GM18505 (cell line): ENCODE results near the gene TAAR6.
"Not testable (repeated sequence)": the region's sequence is repeated elsewhere in the genome, so short reads cannot be mapped to it uniquely, and the experiment has no call there.

Experiments used
- ATAC-seq: cut with Tn5 transposase; IDR thresholded peaks from one replicate; pipeline ENCODE4 v1.9.1; 2021; ENCODE audit not compliant: unreplicated experiment
- POLR2A ChIP-seq: IDR thresholded peaks from 4 replicates; pipeline ENCODE4 v1.6.1; 2011; ENCODE audit warnings: borderline replicate concordance; ENCODE audit not compliant: insufficient read depth, insufficient read length; ENCODE audit errors: extremely low read depth

The TAAR6 gene

DNA sequence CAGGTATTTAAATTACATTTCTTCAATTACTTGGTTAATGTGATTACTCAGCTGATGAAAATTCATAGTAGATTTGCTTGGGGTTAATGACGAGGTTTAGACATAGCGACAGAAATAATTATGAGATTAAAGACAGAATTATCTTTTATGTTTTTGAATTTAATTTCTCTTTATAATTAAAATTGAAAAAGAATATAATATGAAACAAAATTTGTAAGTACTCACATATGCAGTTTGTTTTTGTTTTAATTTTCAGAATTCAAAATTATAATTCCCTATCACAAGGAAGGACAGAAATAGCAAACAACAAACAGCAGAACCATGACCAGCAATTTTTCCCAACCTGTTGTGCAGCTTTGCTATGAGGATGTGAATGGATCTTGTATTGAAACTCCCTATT lies 17.8 kb upstream of the TAAR6 start, which contains the start of gene TAAR8:
TAAR8 (plus strand) TSS at position 301 of the 400 bp plus-strand sequence; CDS start at position 322, 21 bp downstream.
- no peak for ATAC-seq
- no peak for TF ChIP-seq POLR2A

DNA sequence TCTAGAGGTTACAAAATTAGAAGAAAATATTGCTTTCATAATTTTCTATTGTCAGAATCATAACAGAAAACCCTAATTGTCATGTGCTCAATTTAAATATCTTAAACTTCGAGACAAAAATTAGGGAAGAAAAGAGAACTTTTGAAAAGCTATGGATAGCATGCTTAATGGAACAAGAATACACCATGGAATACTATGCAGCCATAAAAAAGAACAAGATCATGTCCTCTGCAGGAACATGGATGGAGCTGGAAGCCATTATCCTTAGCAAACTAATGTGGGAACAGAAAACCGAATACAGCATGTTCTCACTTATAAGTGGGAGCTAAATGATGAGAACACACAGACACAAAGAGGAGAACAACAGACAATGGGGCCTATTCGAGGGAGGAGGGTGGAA lies 10.0 kb upstream of the TAAR6 start:
- not testable (repeated sequence) for ATAC-seq

DNA sequence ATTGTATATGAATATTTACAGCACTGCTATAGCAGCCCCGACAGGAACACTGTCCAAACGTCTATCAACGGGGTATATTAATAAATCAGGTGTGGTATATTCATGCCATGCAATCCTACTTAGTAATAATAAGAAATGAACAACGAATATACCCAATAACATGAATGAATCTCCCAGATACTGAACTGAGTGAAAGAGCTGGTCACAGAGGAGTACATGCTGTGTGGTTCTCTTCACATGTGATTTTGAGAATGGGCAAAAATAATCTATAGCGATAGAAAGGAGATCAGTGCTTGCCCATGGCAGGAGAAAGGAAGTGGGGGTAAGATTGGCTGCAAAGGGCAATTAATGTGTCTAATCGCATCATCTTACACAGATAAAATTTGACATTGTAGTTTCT lies 3.7 kb upstream of the TAAR6 start:
- no peak for TF ChIP-seq POLR2A

DNA sequence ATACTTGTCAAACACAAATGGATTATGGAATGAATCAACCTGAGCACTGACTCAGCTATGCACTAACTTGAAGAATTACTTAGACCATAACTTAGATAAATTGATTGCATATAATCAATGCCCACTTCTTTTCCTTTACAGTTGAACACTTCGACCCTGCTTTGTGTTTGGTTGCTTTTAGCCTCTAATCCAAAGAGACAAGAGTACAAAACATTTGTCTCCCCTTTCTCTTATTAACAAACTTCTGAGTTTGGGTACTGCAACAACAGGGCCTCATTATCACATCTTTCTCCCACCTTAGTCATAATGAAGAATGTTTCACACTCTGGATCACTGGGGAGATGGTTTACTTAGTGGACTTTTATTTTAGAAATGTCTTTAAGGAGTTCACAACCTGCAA lies 2.6 kb upstream of the TAAR6 start:
- no peak for ATAC-seq
- no peak for TF ChIP-seq POLR2A

More for the DNA sequence above, 3.7 kb upstream of the TAAR6 start:
- ATAC-seq = no peak

DNA sequence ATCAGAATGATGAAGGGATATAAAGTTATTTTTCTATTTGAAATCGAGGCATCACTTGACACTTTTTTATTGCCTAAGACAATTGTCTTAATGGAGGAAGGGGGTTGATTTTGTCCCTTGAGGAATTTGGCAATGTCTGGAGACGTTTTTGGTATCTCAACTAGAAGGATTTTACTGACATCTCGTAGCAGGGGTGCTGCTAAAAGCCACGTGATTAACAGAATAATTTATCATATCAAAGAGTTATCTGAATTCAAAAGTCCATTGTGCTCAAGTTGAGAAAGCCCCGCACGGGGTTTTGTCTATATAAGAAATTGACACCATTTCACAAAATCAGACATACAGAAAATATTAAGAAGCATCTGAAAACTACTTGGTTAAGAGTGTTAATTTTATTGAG lies 1.5 kb upstream of the TAAR6 start:
- ATAC-seq = no peak
- no peak for TF ChIP-seq POLR2A

DNA sequence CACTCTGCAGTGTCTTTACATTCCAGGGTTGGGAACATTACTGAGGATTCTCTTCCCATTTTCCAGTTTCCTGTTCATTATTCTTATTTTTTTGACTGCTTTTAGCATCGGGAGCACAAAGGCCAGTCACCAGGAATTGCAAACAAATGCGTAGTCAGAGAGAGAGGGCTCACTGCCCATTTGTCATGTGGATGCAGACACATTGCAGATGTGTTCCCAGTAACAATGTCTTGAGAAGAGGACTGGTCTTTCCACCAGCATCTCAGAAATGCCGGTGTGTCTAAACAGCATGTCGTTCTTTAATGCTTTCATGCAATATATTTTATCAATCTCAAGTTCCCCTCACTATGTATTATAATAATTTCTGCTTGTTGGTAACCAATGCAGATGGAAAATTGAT lies 952 bp upstream of the TAAR6 start:
- ATAC-seq = no peak
- TF ChIP-seq POLR2A = no peak

DNA sequence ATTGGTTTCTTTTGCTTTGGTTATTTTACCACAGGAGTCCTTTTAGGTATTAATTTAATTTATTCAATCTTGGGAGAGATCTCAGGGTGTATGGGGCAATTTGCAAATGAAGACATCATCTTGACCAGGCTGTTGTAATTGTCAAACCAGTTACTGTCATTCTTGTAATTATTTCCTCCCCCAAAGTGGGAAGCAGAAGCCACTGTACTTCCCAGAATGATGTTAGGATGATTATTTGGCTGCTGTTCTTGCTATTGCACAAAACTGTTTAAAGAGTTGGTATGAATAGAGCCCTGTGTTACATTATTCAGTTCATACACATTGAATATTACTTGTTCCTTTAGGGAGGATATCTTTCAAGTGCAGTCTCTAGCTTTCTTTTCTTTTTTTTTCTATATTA lies 1.7 kb downstream of the TAAR6 start:
- TF ChIP-seq POLR2A = no peak
- ATAC-seq = no peak

DNA sequence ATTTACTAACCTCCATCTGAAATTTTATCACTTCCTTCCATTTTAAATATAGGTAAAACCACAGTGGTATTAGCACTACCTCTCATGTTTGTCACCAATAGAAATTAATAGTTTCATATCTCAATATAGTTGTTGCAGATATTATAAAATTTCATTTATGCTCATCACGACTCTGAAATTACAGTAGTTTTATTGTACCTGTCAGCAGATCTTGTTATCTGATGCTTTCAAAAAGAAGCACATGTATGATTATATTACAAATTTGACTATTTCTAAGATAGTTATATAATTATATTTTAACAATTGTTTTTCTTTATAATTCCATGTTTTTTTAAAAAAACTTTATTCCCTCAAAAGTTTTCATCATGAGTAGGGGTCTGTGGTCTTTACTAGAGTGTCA lies 14.6 kb downstream of the TAAR6 start:
- TF ChIP-seq POLR2A = no peak
- ATAC-seq = no peak

DNA sequence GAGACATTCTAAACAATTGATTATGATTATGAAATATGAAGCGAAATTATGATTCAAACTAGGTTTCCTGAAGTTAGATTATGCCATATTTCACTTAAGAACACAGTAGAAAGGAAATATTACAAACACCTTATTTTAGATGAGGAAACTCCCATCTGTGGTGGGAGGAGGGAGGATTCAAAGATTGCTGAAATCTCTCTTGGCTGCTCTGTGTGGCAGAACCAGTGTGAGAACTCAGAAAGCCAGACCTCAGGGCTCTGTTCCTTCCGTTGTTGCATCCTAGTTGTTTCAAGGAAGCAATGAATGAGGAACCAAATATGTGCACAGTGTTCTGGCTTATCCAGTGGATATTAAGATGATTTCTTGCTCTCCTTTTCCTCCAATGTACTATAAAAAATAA lies 17.3 kb downstream of the TAAR6 start:
- no peak for TF ChIP-seq POLR2A
- no peak for ATAC-seq

DNA sequence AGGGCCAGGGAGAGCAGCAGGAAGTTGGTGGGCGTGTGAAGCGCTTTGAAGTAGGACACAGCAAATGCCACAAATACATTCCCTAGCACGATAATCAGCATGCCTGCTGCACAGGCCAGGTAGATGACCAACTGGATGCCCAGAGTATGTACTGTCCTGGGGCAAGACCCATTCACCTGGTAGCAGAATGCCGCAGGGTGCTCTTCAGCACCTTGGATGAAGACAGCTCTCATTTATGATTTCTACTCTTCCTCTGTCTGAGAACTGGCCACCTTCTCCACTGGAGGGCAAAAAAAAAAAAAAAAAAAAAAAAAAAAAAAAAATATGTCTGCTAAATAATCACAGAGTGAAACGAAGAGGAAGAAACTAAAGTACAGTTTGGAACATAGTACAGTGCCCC lies 19.3 kb downstream of the TAAR6 start, which contains the start of gene TAAR5:
TAAR5 (minus strand) TSS at position 288 of the 400 bp plus-strand sequence; CDS start at position 233, 55 bp downstream.
- no peak for ATAC-seq
- no peak for TF ChIP-seq POLR2A

DNA sequence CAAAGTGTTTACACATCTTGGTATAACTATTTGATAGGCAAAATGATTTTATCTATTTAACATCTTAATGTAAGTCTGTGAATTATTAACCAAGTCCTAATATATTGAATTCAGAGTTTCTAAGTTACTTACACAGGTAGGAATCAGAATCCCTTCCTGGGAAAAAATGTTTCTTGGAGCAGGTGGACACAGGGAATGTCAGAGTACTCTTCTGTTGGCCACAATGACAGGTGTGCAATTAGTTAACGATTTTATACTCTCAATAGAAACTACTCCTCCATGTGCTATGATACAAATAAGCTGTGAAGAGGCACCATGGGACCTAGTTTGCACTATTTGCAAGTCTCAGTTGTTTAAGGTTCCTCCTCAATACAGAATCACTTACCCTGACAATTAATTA lies 20.2 kb downstream of the TAAR6 start:
- TF ChIP-seq POLR2A = no peak
- no peak for ATAC-seq

DNA sequence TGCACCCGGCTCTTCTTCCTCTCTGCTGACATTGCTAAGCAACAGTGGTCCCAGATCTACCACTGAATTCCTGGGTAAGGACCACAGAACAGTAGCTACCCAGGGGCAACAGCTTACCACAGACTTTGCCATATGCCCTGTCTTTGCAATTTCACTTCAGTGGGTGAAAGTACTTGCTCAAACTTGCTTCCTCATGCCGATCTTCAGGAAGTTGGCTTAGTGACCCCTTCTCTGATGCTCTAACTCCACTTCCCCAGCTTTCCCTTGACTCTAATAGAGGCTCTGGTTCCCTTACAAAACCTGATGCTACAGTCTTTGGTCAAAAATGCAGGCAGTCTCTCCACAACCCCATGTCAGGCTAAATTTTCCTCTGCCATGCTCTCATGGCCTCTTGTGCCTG lies 22.7 kb downstream of the TAAR6 start:
- no peak for TF ChIP-seq POLR2A
- no peak for ATAC-seq

DNA sequence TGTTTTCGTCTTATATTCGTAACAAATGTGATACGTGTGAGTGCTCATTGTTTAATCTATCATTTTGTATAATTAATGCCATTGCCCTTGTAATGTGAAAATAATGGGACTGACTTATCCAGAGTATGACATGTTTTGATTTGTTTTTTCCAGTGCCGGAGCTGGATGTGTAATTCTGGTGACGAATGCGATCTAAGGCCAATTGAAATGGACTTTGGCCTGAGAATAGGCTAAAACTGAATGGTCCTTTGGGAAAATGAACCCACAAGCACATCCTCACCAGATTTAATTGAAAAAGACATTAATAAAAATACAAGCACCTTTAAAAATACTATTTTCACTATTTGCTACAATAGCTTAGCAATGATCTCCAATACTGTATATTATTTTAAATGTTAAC lies 26.1 kb downstream of the TAAR6 start:
- no peak for TF ChIP-seq POLR2A
- ATAC-seq = no peak

DNA sequence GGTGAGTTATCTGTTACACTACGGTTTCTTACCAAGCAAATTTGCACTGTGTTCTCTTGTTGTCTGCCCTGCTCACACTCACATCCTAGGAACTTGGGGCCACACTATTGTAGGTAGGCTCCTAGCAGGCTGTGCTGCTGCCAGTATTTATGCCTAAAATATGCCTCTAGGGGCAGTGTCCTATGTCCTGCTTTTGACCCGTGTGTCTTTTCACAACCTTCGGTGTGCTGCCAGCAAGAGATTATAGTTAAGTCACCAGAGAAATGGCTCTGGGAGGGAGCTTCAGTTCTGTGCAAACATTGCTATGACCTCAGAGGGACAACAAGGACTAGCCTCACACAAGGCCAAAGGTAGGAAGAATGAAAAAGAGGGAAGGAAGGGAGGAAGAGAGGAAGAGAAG lies 28.4 kb downstream of the TAAR6 start:
- TF ChIP-seq POLR2A = no peak
- no peak for ATAC-seq

DNA sequence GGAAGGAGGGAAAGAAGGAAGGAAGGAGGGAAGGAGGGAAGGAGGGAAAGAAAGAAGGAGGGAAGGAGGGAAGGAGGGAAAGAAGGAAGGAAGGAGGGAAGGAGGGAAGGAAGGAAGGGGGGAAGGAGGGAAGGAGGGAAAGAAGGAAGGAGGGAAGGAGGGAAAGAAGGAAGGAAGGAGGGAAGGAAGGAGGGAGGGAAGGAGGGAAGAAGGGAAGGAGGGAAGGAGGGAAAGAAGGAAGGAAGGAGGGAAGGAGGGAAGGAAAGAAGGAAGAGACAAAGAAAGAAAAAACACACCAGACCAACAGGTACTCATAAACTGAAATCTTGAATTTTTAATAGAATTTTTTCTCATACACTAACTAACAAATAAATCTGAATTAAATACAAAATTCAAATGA lies 30.8 kb downstream of the TAAR6 start:
- ATAC-seq = not testable (repeated sequence)

DNA sequence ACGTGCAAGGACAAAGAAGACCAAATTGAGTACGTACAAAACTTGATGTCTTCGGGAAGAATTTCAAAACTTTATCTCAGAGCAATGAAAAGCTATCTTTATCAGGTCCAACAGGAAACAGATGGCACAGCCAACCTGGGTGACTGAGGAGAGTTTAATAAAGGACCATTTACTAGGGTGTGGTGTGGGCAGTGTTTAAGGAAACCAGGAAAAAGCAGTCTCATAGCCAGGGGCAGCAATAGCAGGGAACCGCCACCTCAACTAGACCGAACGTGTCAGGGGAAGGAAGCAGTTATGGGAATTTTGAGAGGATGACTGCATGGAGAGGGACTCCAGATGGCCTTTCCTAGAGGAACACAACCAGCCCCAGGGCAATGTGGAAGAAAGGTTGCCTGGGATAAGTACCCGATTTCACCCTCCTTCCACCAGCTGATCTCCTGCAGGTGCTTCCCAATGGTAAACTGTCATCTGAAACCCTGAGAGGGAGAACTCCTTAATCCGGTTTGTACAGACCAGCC lies 34.6 kb downstream of the TAAR6 start:
- TF ChIP-seq POLR2A = no peak
- no peak for ATAC-seq

DNA sequence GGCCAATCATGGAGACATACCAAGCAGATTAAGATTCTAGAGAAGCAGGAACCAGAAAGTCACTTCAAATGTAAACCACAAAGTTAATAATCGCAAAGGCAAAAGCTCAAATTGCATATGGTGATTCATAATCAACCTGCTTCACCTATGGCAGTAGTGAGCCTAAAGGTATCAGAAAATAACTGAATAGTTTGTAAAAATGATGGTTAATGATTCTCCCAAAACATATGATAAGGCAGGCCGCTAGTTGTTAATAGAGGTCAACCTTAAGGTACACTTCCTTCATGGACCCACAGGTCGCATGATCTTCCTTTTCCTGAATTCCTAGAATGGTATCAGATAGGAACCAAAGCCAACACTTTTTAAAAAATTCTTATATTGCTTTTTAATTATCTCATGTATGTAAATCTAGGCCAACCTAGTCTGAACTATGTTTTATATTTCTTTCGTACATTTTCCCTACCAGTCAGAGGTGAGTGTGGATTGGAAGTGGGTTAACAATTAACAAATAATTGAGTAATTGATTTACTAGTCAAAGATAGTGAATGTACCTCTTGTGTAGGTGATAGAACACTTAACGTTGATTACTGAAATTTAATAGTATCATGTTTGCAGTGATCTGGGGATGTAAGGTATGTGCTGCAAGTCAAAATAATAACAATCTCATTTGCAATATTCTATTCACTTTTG lies 37.6 kb downstream of the TAAR6 start:
- TF ChIP-seq POLR2A = no peak
- ATAC-seq = no peak
